Neutrophil (primary cell): ENCODE results near the gene OR11H7.

Source experiments
- H3K27ac ChIP-seq: fragments of 200-600 bp; sonication (generic); 2 replicates; pipeline ENCODE4 v1.5.1; 2016; ENCODE audit warnings: mild to moderate bottlenecking, moderate library complexity
- H3K27me3 ChIP-seq: fragments of 200-600 bp; sonication (generic); 2 replicates; pipeline ENCODE4 v1.6.0; 2016; ENCODE audit warnings: mild to moderate bottlenecking
- H3K36me3 ChIP-seq: fragments of 200-600 bp; sonication (generic); 2 replicates; pipeline ENCODE4 v1.5.1; 2017
- H3K4me1 ChIP-seq, 2 experiments: fragments of 200-600 bp in 1 of 2; sonication (generic) in 1 of 2; 1 replicate in 1 of 2; 2 replicates in 1 of 2; pipeline versions ENCODE4 v1.5.1 to v1.6.1; 2013 to 2016; ENCODE audit warnings: low read depth in 1 of 2, low read length in 1 of 2, mild to moderate bottlenecking in 1 of 2, moderate library complexity in 1 of 2; ENCODE audit not compliant: control insufficient read depth in 1 of 2, insufficient read depth in 1 of 2
- H3K4me3 ChIP-seq, 2 experiments: fragments of 200-600 bp in 1 of 2; sonication (generic) in 1 of 2; 1 replicate in 1 of 2; 2 replicates in 1 of 2; pipeline ENCODE4 v1.5.1; 2013 to 2016; ENCODE audit warnings: low read depth in 1 of 2, low read length in 1 of 2, mild to moderate bottlenecking in 1 of 2, moderate library complexity in 1 of 2
- H3K9me3 ChIP-seq: fragments of 200-600 bp; sonication (generic); 2 replicates; pipeline ENCODE4 v1.5.1; 2016
- CTCF ChIP-seq: fragments of 200-600 bp; sonication (generic); IDR thresholded peaks from 2 replicates; pipeline ENCODE4 v1.5.1; 2016; ENCODE audit warnings: antibody characterized with exemption

The OR11H7 gene

GRCh38 chr14:20228681-20229080, at the start of gene OR11H7:
Gene OR11H7 (plus strand): TSS chr14:20228981.
- Histone ChIP-seq H3K27me3 (no peaks in the 10 kb centered on the region), H3K4me3 (no peak within 1 kb of the TSS), H3K4me1 (no peaks in the 10 kb centered on the region), H3K36me3 (no peaks in the 10 kb centered on the region), H3K9me3 (no peaks in the 10 kb centered on the region), H3K27ac (no peak within 1 kb of the TSS)
- TF ChIP-seq CTCF, result no peak

GRCh38 chr14:20179218-20179617, 49.6 kb upstream of the OR11H7 start:
- Histone ChIP-seq H3K27ac (no peak overlapping the region), H3K9me3 (no peaks in the 10 kb centered on the region), H3K4me1 (peaks cover 9% of the 10 kb centered on the region in 2 experiments), H3K4me3 (no peak overlapping the region), H3K36me3 (no peaks in the 10 kb centered on the region), H3K27me3 (no peaks in the 10 kb centered on the region)
- no peak for TF ChIP-seq CTCF

GRCh38 chr14:20179880-20180279, 48.9 kb upstream of the OR11H7 start:
- no peaks in the 10 kb centered on the region for H3K36me3 ChIP-seq
- H3K27ac ChIP-seq, result no peak overlapping the region
- H3K4me3 ChIP-seq, result no peak overlapping the region
- no peaks in the 10 kb centered on the region for H3K27me3 ChIP-seq
- H3K4me1 ChIP-seq, result peaks cover 9% of the 10 kb centered on the region in 2 experiments
- TF ChIP-seq CTCF, result no peak
- H3K9me3 ChIP-seq, result no peaks in the 10 kb centered on the region

- Histone ChIP-seq H3K27ac (no peak overlapping the region), H3K4me3 (no peak overlapping the region), H3K4me1 (peaks cover 9% of the 10 kb centered on the region in 2 experiments), H3K27me3 (no peaks in the 10 kb centered on the region), H3K36me3 (no peaks in the 10 kb centered on the region), H3K9me3 (no peaks in the 10 kb centered on the region)
- TF ChIP-seq CTCF, result no peak
Measured at GRCh38 chr14:20180486-20180885, 48.3 kb upstream of the OR11H7 start.

GRCh38 chr14:20184181-20184580, 44.6 kb upstream of the OR11H7 start:
- Histone ChIP-seq H3K4me1 (peaks cover 7 to 8% of the 10 kb centered on the region in 2 experiments), H3K9me3 (no peaks in the 10 kb centered on the region), H3K27ac (no peak overlapping the region), H3K36me3 (no peaks in the 10 kb centered on the region), H3K4me3 (no peak overlapping the region), H3K27me3 (no peaks in the 10 kb centered on the region)
- TF ChIP-seq CTCF, result no peak

- no peak for TF ChIP-seq CTCF
- H3K36me3 ChIP-seq, result no peaks in the 10 kb centered on the region
- H3K9me3 ChIP-seq, result no peaks in the 10 kb centered on the region
- H3K4me3 ChIP-seq, result no peak within 1 kb of the TSS
- no peaks in the 10 kb centered on the region for H3K4me1 ChIP-seq
- no peak within 1 kb of the TSS for H3K27ac ChIP-seq
- H3K27me3 ChIP-seq, result no peaks in the 10 kb centered on the region
Measured at GRCh38 chr14:20190596-20190995, 38.2 kb upstream of the OR11H7 start, which contains the start of gene OR11G2. Gene OR11G2 (plus strand): TSS chr14:20190896. CDS start chr14:20197438, 6,542 bp downstream.
